SK-N-SH (cell line): Measurements from ENCODE around the gene SMARCC1.

Experiments used
- CHD2 ChIP-seq: fragments of 150-350 bp; IDR thresholded peaks from 2 replicates; pipeline ENCODE4 v1.6.1; 2018; ENCODE audit warnings: low read length; ENCODE audit not compliant: partially characterized antibody
- EZH2phosphoT487 ChIP-seq: fragments of 200-600 bp; sonication (generic); IDR thresholded peaks from 2 replicates; pipeline ENCODE4 v1.6.1; 2017; ENCODE audit warnings: low read depth, mixed run types, mild to moderate bottlenecking, antibody characterized with exemption, moderate library complexity, borderline replicate concordance
- MAX ChIP-seq: IDR thresholded peaks from 2 replicates; pipeline ENCODE4 v1.4.0; 2012; ENCODE audit warnings: low read depth
- MEF2A ChIP-seq: IDR thresholded peaks from 2 replicates; pipeline ENCODE4 v1.4.0; 2012; ENCODE audit warnings: low read depth, borderline replicate concordance
- POLR2AphosphoS5 ChIP-seq: IDR thresholded peaks from 2 replicates; pipeline ENCODE4 v1.6.1; 2012; ENCODE audit warnings: low read depth, low read length
- RAD21 ChIP-seq: IDR thresholded peaks from 2 replicates; pipeline ENCODE4 v1.6.1; 2012; ENCODE audit warnings: mild to moderate bottlenecking, low read length
- RCOR1 ChIP-seq: fragments of 150-350 bp; IDR thresholded peaks from 2 replicates; pipeline ENCODE4 v1.6.1; 2017; ENCODE audit warnings: antibody characterized with exemption, low read length
- RFX5 ChIP-seq: IDR thresholded peaks from 2 replicates; pipeline ENCODE4 v1.6.1; 2012; ENCODE audit warnings: mild to moderate bottlenecking, improper control_type of control experiment, low read length
- SIN3A ChIP-seq: IDR thresholded peaks from 2 replicates; pipeline ENCODE4 v1.6.1; 2012; ENCODE audit warnings: low read depth, mild to moderate bottlenecking, low read length, moderate library complexity, borderline replicate concordance
- TAF1 ChIP-seq: IDR thresholded peaks from 2 replicates; pipeline ENCODE4 v1.6.1; 2012; ENCODE audit warnings: low read depth, mild to moderate bottlenecking, low read length, moderate library complexity, borderline replicate concordance
- TF ChIP-seq, protein P1 (sequence below): IDR thresholded peaks from 2 replicates; pipeline ENCODE4 v1.6.1; 2012; ENCODE audit warnings: mild to moderate bottlenecking, low read depth, low read length, moderate library complexity
- TF ChIP-seq, protein P2 (sequence below): fragments of 150-350 bp; IDR thresholded peaks from 2 replicates; pipeline ENCODE4 v1.6.1; 2017; ENCODE audit warnings: antibody characterized with exemption, low read length, low read depth, borderline replicate concordance
- TF ChIP-seq, protein P3 (sequence below): fragments of 200-600 bp; sonication (generic); IDR thresholded peaks from 2 replicates; pipeline ENCODE4 v1.6.1; 2017; ENCODE audit warnings: antibody characterized with exemption, mild to moderate bottlenecking, moderate library complexity

DNA sequence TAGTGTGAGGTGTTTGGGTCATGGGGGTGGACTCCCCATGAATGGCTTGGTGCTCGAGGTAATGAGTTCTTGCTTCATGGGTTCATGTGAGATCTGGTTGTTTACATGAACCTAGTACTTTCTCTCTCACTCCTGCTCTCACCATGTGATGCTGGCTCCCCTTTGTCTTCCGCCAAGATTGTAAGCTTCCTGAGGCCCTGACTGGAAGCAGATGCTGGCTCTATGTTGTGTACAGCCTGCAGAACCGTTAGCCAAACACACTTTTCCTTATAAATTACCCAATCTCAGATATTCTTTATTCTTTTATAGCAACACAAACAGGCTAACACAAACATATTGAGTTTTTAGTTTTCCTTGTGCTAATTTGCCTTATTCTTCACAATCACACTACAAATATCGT, 199.9 kb downstream of the SMARCC1 start:
- TF ChIP-seq, protein P1, sequence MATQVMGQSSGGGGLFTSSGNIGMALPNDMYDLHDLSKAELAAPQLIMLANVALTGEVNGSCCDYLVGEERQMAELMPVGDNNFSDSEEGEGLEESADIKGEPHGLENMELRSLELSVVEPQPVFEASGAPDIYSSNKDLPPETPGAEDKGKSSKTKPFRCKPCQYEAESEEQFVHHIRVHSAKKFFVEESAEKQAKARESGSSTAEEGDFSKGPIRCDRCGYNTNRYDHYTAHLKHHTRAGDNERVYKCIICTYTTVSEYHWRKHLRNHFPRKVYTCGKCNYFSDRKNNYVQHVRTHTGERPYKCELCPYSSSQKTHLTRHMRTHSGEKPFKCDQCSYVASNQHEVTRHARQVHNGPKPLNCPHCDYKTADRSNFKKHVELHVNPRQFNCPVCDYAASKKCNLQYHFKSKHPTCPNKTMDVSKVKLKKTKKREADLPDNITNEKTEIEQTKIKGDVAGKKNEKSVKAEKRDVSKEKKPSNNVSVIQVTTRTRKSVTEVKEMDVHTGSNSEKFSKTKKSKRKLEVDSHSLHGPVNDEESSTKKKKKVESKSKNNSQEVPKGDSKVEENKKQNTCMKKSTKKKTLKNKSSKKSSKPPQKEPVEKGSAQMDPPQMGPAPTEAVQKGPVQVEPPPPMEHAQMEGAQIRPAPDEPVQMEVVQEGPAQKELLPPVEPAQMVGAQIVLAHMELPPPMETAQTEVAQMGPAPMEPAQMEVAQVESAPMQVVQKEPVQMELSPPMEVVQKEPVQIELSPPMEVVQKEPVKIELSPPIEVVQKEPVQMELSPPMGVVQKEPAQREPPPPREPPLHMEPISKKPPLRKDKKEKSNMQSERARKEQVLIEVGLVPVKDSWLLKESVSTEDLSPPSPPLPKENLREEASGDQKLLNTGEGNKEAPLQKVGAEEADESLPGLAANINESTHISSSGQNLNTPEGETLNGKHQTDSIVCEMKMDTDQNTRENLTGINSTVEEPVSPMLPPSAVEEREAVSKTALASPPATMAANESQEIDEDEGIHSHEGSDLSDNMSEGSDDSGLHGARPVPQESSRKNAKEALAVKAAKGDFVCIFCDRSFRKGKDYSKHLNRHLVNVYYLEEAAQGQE: no peak
- no peak for TF ChIP-seq CHD2
- TF ChIP-seq RFX5: no peak
- no peak for TF ChIP-seq RAD21
- TF ChIP-seq, protein P2, sequence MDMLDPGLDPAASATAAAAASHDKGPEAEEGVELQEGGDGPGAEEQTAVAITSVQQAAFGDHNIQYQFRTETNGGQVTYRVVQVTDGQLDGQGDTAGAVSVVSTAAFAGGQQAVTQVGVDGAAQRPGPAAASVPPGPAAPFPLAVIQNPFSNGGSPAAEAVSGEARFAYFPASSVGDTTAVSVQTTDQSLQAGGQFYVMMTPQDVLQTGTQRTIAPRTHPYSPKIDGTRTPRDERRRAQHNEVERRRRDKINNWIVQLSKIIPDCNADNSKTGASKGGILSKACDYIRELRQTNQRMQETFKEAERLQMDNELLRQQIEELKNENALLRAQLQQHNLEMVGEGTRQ: no peak
- TF ChIP-seq RCOR1: no peak
- TF ChIP-seq, protein P3, sequence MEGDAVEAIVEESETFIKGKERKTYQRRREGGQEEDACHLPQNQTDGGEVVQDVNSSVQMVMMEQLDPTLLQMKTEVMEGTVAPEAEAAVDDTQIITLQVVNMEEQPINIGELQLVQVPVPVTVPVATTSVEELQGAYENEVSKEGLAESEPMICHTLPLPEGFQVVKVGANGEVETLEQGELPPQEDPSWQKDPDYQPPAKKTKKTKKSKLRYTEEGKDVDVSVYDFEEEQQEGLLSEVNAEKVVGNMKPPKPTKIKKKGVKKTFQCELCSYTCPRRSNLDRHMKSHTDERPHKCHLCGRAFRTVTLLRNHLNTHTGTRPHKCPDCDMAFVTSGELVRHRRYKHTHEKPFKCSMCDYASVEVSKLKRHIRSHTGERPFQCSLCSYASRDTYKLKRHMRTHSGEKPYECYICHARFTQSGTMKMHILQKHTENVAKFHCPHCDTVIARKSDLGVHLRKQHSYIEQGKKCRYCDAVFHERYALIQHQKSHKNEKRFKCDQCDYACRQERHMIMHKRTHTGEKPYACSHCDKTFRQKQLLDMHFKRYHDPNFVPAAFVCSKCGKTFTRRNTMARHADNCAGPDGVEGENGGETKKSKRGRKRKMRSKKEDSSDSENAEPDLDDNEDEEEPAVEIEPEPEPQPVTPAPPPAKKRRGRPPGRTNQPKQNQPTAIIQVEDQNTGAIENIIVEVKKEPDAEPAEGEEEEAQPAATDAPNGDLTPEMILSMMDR: no peak
- TF ChIP-seq POLR2AphosphoS5: no peak; the same call in 1 of the 2 replicates
- no peak for TF ChIP-seq MEF2A
- TF ChIP-seq TAF1: no peak
- no peak for TF ChIP-seq SIN3A
- TF ChIP-seq MAX: no peak
- no peak for TF ChIP-seq EZH2phosphoT487
